ENCODE results near the gene PALLD.

DNA sequence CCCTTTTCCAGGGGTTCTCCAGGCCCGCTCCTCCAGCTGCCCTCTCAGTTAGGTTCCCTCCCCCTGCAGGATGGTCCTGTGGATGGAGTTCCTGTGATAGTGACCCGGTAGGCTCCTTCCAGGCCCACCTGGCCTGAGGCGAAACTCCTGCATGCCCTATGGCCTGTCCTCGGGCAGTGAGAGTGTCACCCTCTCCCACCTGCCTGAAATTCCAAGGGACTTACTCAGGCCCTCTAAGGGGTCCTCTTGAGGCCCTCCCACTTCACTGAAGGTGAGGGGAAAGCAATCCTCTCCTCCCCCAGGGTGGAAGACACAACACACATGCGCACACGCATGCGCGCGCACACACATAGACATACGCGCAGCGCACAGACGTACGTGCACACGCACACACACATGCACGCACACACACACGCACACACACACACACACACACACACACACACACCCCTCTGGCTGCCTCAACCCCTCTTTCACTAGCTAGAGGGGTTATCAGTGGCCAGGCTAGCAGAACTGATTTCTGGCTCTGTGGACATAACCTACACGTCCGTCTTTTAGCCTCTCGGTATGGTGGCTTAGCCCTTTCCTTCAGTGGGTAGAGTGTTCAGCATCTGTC, 297.3 kb downstream of the PALLD start:
- TF ChIP-seq CTCF (IDR thresholded peaks at IDR 0.05; ENCODE audit: low read length), result no peak
- no peak for TF ChIP-seq EZH2phosphoT487 (IDR thresholded peaks at IDR 0.05; ENCODE audit: low read length)
- TF ChIP-seq EZH2 (optimal IDR thresholded peaks at IDR 0.05; ENCODE audit: low read depth, low read length), result no peak
